HUES64 (cell line): ENCODE data around the gene A3GALT2.
A peak's percentile ranks its signal among the peaks of the same experiment; 100 is the strongest.

Source experiments
- H3K27ac ChIP-seq: 2 replicates; pipeline ENCODE4 v1.7.0; 2013; ENCODE audit warnings: low read depth, low read length, inconsistent platforms
- H3K27me3 ChIP-seq: 2 replicates; pipeline ENCODE4 v1.6.1; 2013; ENCODE audit warnings: mild to moderate bottlenecking, low read length; ENCODE audit not compliant: insufficient read depth
- H3K36me3 ChIP-seq: 2 replicates; pipeline ENCODE4 v1.6.1; 2013; ENCODE audit warnings: mild to moderate bottlenecking, low read length; ENCODE audit not compliant: insufficient read depth
- H3K4me1 ChIP-seq: 2 replicates; pipeline ENCODE4 v1.6.1; 2013; ENCODE audit warnings: mild to moderate bottlenecking, low read length, moderate library complexity; ENCODE audit not compliant: insufficient read depth
- H3K4me3 ChIP-seq: 2 replicates; pipeline ENCODE4 v1.5.1; 2013; ENCODE audit warnings: mild to moderate bottlenecking, low read length, moderate library complexity
- H3K9ac ChIP-seq: 2 replicates; pipeline ENCODE4 v1.6.1; 2013; ENCODE audit warnings: mild to moderate bottlenecking, low read depth, low read length
- H3K9me3 ChIP-seq: 2 replicates; pipeline ENCODE4 v1.6.1; 2013; ENCODE audit warnings: low read depth, low read length; ENCODE audit not compliant: insufficient read depth
- WGBS: fragments of 150-250, 120-280 bp; methylation state at CpG from one replicate; pipeline ENCODE4 v1.1.7; 2013; ENCODE audit warnings: missing lambda C conversion rate; 5-methylcytosine and 5-hydroxymethylcytosine counted together

A3GALT2 gene

GRCh38 chr1:33342041-33342723, 21.3 kb upstream of the A3GALT2 start:
- Histone ChIP-seq H3K4me3 (peak overlapping the region; percentile 10; the same call in 1 of the 2 replicates), H3K36me3 (no peaks in the 10 kb centered on the region; the same call in 1 of the 2 replicates), H3K4me1 (peaks cover 81% of the 10 kb centered on the region), H3K9me3 (no peaks in the 10 kb centered on the region), H3K9ac (0 out of 2 replicates have a peak overlapping the region, but pooled peaks have one; percentile 18), H3K27me3 (peaks cover 9% of the 10 kb centered on the region; the same call in 1 of the 2 replicates), H3K27ac (peak overlapping the region; percentile 80; the same call in 1 of the 2 replicates)
- WGBS = 7% methylated on average over 7 of the region's 7 CpGs

GRCh38 chr1:33341190-33341589, 20.3 kb upstream of the A3GALT2 start:
- 86% methylated on average over 6 of the region's 6 CpGs for WGBS
- Histone ChIP-seq H3K27me3 (peaks cover under 1% of the 10 kb centered on the region; the same call in 1 of the 2 replicates), H3K9me3 (no peaks in the 10 kb centered on the region), H3K36me3 (no peaks in the 10 kb centered on the region; the same call in 1 of the 2 replicates), H3K9ac (no peak overlapping the region), H3K27ac (no peak overlapping the region; the same call in 1 of the 2 replicates), H3K4me3 (no peak overlapping the region), H3K4me1 (peaks cover 75% of the 10 kb centered on the region)

GRCh38 chr1:33339413-33339812, 18.5 kb upstream of the A3GALT2 start:
- 82% methylated on average over 2 of the region's 2 CpGs for WGBS
- H3K9ac ChIP-seq = peak overlapping the region; percentile 41; the same call in 1 of the 2 replicates
- no peak overlapping the region for H3K4me3 ChIP-seq
- no peaks in the 10 kb centered on the region for H3K9me3 ChIP-seq
- H3K27ac ChIP-seq = peak overlapping the region; percentile 56
- H3K4me1 ChIP-seq = peaks cover 71% of the 10 kb centered on the region
- H3K27me3 ChIP-seq = no peaks in the 10 kb centered on the region
- peaks cover 2% of the 10 kb centered on the region; the same call in 1 of the 2 replicates for H3K36me3 ChIP-seq

- H3K4me1 ChIP-seq = peaks cover 65% of the 10 kb centered on the region
- no peaks in the 10 kb centered on the region for H3K9me3 ChIP-seq
- no peaks in the 10 kb centered on the region for H3K27me3 ChIP-seq
- H3K4me3 ChIP-seq = no peak overlapping the region
- peak overlapping the region; percentile 56 for H3K27ac ChIP-seq
- peak overlapping the region; percentile 41; the same call in 1 of the 2 replicates for H3K9ac ChIP-seq
- WGBS = 47% methylated on average over 14 of the region's 14 CpGs
- H3K36me3 ChIP-seq = peaks cover 3% of the 10 kb centered on the region; the same call in 1 of the 2 replicates
Measured at GRCh38 chr1:33338440-33339211, 17.7 kb upstream of the A3GALT2 start.

GRCh38 chr1:33338048-33338439, 17.1 kb upstream of the A3GALT2 start:
- peak overlapping the region; percentile 18; the same call in 1 of the 2 replicates for H3K9ac ChIP-seq
- peaks cover 9% of the 10 kb centered on the region; the same call in 1 of the 2 replicates for H3K36me3 ChIP-seq
- peak overlapping the region; percentile 56 for H3K27ac ChIP-seq
- WGBS = 82% methylated on average over 1 of the region's 1 CpG
- no peak overlapping the region for H3K4me3 ChIP-seq
- no peaks in the 10 kb centered on the region for H3K27me3 ChIP-seq
- H3K4me1 ChIP-seq = peaks cover 62% of the 10 kb centered on the region
- no peaks in the 10 kb centered on the region for H3K9me3 ChIP-seq

- Histone ChIP-seq H3K27ac (no peak overlapping the region), H3K4me3 (no peak overlapping the region), H3K36me3 (peaks cover 15% of the 10 kb centered on the region; the same call in 1 of the 2 replicates), H3K9me3 (no peaks in the 10 kb centered on the region), H3K4me1 (peaks cover 56% of the 10 kb centered on the region), H3K27me3 (no peaks in the 10 kb centered on the region), H3K9ac (no peak overlapping the region)
- WGBS = 70% methylated on average over 6 of the region's 6 CpGs
Measured at GRCh38 chr1:33337441-33337840, 16.5 kb upstream of the A3GALT2 start.

GRCh38 chr1:33336580-33336979, 15.7 kb upstream of the A3GALT2 start:
- H3K27me3 ChIP-seq = no peaks in the 10 kb centered on the region
- peaks cover 20% of the 10 kb centered on the region; the same call in 1 of the 2 replicates for H3K36me3 ChIP-seq
- peaks cover 47% of the 10 kb centered on the region for H3K4me1 ChIP-seq
- 73% methylated on average over 9 of the region's 9 CpGs for WGBS
- H3K9ac ChIP-seq = no peak overlapping the region
- H3K9me3 ChIP-seq = no peaks in the 10 kb centered on the region
- H3K27ac ChIP-seq = no peak overlapping the region
- no peak overlapping the region for H3K4me3 ChIP-seq

- Histone ChIP-seq H3K9me3 (no peaks in the 10 kb centered on the region), H3K27me3 (no peaks in the 10 kb centered on the region), H3K36me3 (peaks cover 36% of the 10 kb centered on the region), H3K27ac (no peak overlapping the region), H3K9ac (no peak overlapping the region), H3K4me1 (peaks cover 32% of the 10 kb centered on the region), H3K4me3 (no peak overlapping the region)
- WGBS = 83% methylated on average over 4 of the region's 4 CpGs
Measured at GRCh38 chr1:33335020-33335419, 14.1 kb upstream of the A3GALT2 start.

GRCh38 chr1:33334081-33334552, 13.2 kb upstream of the A3GALT2 start:
- H3K36me3 ChIP-seq = peaks cover 45% of the 10 kb centered on the region

GRCh38 chr1:33332881-33333280, 12.0 kb upstream of the A3GALT2 start:
- H3K4me1 ChIP-seq = peaks cover 11% of the 10 kb centered on the region; the same call in 1 of the 2 replicates
- WGBS = 94% methylated on average over 5 of the region's 5 CpGs

More at GRCh38 chr1:33334081-33334552, 13.2 kb upstream of the A3GALT2 start:
- no peaks in the 10 kb centered on the region for H3K27me3 ChIP-seq
- H3K9me3 ChIP-seq = no peaks in the 10 kb centered on the region
- WGBS = 90% methylated on average over 17 of the region's 17 CpGs
- no peak overlapping the region for H3K4me3 ChIP-seq
- H3K9ac ChIP-seq = no peak overlapping the region
- H3K4me1 ChIP-seq = peaks cover 23% of the 10 kb centered on the region
- no peak overlapping the region for H3K27ac ChIP-seq

GRCh38 chr1:33332357-33332789, 11.5 kb upstream of the A3GALT2 start:
- Histone ChIP-seq H3K9me3 (no peaks in the 10 kb centered on the region), H3K27me3 (no peaks in the 10 kb centered on the region), H3K36me3 (peaks cover 61% of the 10 kb centered on the region), H3K27ac (no peak overlapping the region), H3K4me1 (peaks cover 6% of the 10 kb centered on the region; the same call in 1 of the 2 replicates), H3K9ac (no peak overlapping the region), H3K4me3 (no peak overlapping the region)
- WGBS = 95% methylated on average over 10 of the region's 10 CpGs

More at GRCh38 chr1:33332881-33333280, 12.0 kb upstream of the A3GALT2 start:
- Histone ChIP-seq H3K4me3 (no peak overlapping the region), H3K9me3 (no peaks in the 10 kb centered on the region), H3K27ac (no peak overlapping the region), H3K27me3 (no peaks in the 10 kb centered on the region), H3K36me3 (peaks cover 57% of the 10 kb centered on the region), H3K9ac (no peak overlapping the region)
